SK-N-SH (cell line): Measurements from ENCODE around the gene ZFAND6. TPM values are rescaled to one million over a fixed set of nuclear protein-coding genes. Genes with fewer than 3 reads are reported as not detected.

Source experiments
- CTCF ChIA-PET: fragments of 300-600, 350-600 bp; formaldehyde crosslinking; extraction: SDS; loops from one replicate; lab custom pipeline; 2021; lab: Yijun Ruan, JAX
- POLR2A ChIA-PET: fragments of 350-600 bp; sonication (Branson Sonifier 250); formaldehyde crosslinking; extraction: SDS; loops from one replicate; lab custom pipeline; 2020; ENCODE audit warnings: antibody characterized with exemption, inconsistent platforms; lab: Yijun Ruan, JAX
- DNase-seq: peaks from one replicate; pipeline ENCODE4 v3.0.0; 2012
- H2AFZ ChIP-seq: fragments of 200-600 bp; sonication (generic); 2 replicates; pipeline ENCODE4 v1.8.1; 2016; ENCODE audit warnings: antibody characterized with exemption, mild to moderate bottlenecking, low read depth
- H3F3A ChIP-seq: fragments of 200-600 bp; sonication (generic); replicated peaks from 2 replicates; pipeline ENCODE3; 2016; ENCODE audit warnings: antibody characterized with exemption, mild to moderate bottlenecking; ENCODE audit not compliant: insufficient read depth
- H3K27ac ChIP-seq, 2 experiments: fragments of 200-500 bp in 1 of 2; fragments of 200-600 bp in 1 of 2; sonication (Bioruptor generic) in 1 of 2; sonication (generic), shearing (Covaris generic) in 1 of 2; 2 replicates each; pipeline versions ENCODE4 v1.5.1 to v1.6.1; 2014 to 2016; ENCODE audit warnings: low read depth in 2 of 2, inconsistent platforms in 1 of 2, low read length in 1 of 2, mild to moderate bottlenecking in 1 of 2, mixed read lengths in 1 of 2
- H3K27me3 ChIP-seq: fragments of 200-600 bp; sonication (generic), shearing (Covaris generic); 2 replicates; pipeline ENCODE4 v1.6.1; 2016; ENCODE audit warnings: mixed run types; ENCODE audit not compliant: insufficient read depth
- H3K36me3 ChIP-seq, 2 experiments: fragments of 200-500 bp in 1 of 2; fragments of 200-600 bp in 1 of 2; sonication (Bioruptor generic) in 1 of 2; sonication (generic) in 1 of 2; replicated peaks in 1 of 2; 2 replicates each; pipeline versions ENCODE3 to v1.5.1; 2014 to 2016; ENCODE audit warnings: low read length in 1 of 2, mild to moderate bottlenecking in 1 of 2; ENCODE audit not compliant: insufficient read depth in 2 of 2, control insufficient read depth in 1 of 2
- H3K4me1 ChIP-seq, 2 experiments: fragments of 200-500 bp in 1 of 2; fragments of 200-600 bp in 1 of 2; sonication (Bioruptor generic) in 1 of 2; sonication (generic), shearing (Covaris generic) in 1 of 2; 2 replicates each; pipeline versions ENCODE4 v1.5.1 to v1.6.1; 2014 to 2016; ENCODE audit warnings: low read depth in 1 of 2, low read length in 1 of 2, mixed run types in 1 of 2; ENCODE audit not compliant: insufficient read depth in 2 of 2, control insufficient read depth in 1 of 2
- H3K4me2 ChIP-seq: fragments of 200-600 bp; sonication (generic), shearing (Covaris generic); 2 replicates; pipeline ENCODE4 v1.6.1; 2017; ENCODE audit warnings: mixed run types
- H3K4me3 ChIP-seq, 2 experiments: fragments of 200-500 bp in 1 of 2; fragments of 200-600 bp in 1 of 2; sonication (Bioruptor generic) in 1 of 2; sonication (generic), shearing (Covaris generic) in 1 of 2; 2 replicates each; pipeline versions ENCODE4 v1.5.1 to v1.8.1; 2014 to 2016; ENCODE audit warnings: low read depth in 2 of 2, inconsistent platforms in 1 of 2, low read length in 1 of 2, mild to moderate bottlenecking in 1 of 2, mixed read lengths in 1 of 2, moderate library complexity in 1 of 2
- H3K79me2 ChIP-seq: fragments of 200-600 bp; sonication (generic); 2 replicates; pipeline ENCODE4 v1.8.1; 2017; ENCODE audit warnings: mild to moderate bottlenecking; ENCODE audit not compliant: insufficient read depth
- H3K9ac ChIP-seq: fragments of 200-600 bp; sonication (generic); 2 replicates; pipeline ENCODE4 v1.6.1; 2017; ENCODE audit warnings: mixed run types
- H3K9me2 ChIP-seq: fragments of 200-600 bp; sonication (generic); 2 replicates; pipeline ENCODE4 v1.6.1; 2017; ENCODE audit warnings: mixed run types
- H3K9me3 ChIP-seq: fragments of 200-600 bp; sonication (generic); 2 replicates; pipeline ENCODE4 v1.6.1; 2017; ENCODE audit warnings: mixed run types, mild to moderate bottlenecking, moderate library complexity
- H4K20me1 ChIP-seq: fragments of 200-600 bp; sonication (generic); 2 replicates; pipeline ENCODE4 v1.6.1; 2017; ENCODE audit warnings: mild to moderate bottlenecking, mixed run types; ENCODE audit not compliant: insufficient read depth
- EP300 ChIP-seq, 2 experiments: IDR thresholded peaks; 2 replicates each; pipeline versions ENCODE4 v1.4.0 to v1.6.1; 2012; ENCODE audit warnings: borderline replicate concordance in 1 of 2, low read depth in 1 of 2, low read length in 1 of 2
- EZH2phosphoT487 ChIP-seq: fragments of 200-600 bp; sonication (generic); IDR thresholded peaks from 2 replicates; pipeline ENCODE4 v1.6.1; 2017; ENCODE audit warnings: low read depth, mixed run types, mild to moderate bottlenecking, antibody characterized with exemption, moderate library complexity, borderline replicate concordance
- FOXJ3 ChIP-seq: sonication (generic); formaldehyde crosslinking; IDR thresholded peaks from 2 replicates; pipeline ENCODE4 v1.5.1; 2020; ENCODE audit warnings: mild to moderate bottlenecking, missing genetic modification reagents
- GATA2 ChIP-seq: sonication (generic); formaldehyde crosslinking; IDR thresholded peaks from 2 replicates; pipeline ENCODE4 v1.5.0; 2020; ENCODE audit warnings: mild to moderate bottlenecking, missing genetic modification reagents
- MEF2A ChIP-seq: IDR thresholded peaks from 2 replicates; pipeline ENCODE4 v1.4.0; 2012; ENCODE audit warnings: low read depth, borderline replicate concordance
- MXI1 ChIP-seq: IDR thresholded peaks from 2 replicates; pipeline ENCODE4 v1.6.1; 2012; ENCODE audit warnings: mild to moderate bottlenecking, low read depth, low read length, improper control_type of control experiment
- PBX3 ChIP-seq: IDR thresholded peaks from 2 replicates; pipeline ENCODE4; 2012
- POLR2AphosphoS5 ChIP-seq: IDR thresholded peaks from 2 replicates; pipeline ENCODE4 v1.6.1; 2012; ENCODE audit warnings: low read depth, low read length
- RCOR1 ChIP-seq: fragments of 150-350 bp; IDR thresholded peaks from 2 replicates; pipeline ENCODE4 v1.6.1; 2017; ENCODE audit warnings: antibody characterized with exemption, low read length
- REST ChIP-seq: IDR thresholded peaks from 2 replicates; pipeline ENCODE4 v1.6.1; 2012; ENCODE audit warnings: mild to moderate bottlenecking, low read depth, low read length, moderate library complexity
- SMC3 ChIP-seq: IDR thresholded peaks from 2 replicates; pipeline ENCODE4 v1.6.1; 2012; ENCODE audit warnings: low read depth, low read length, improper control_type of control experiment
- TCF12 ChIP-seq: IDR thresholded peaks from 2 replicates; pipeline ENCODE4 v1.4.0; 2012
- WGBS: methylation state at CpG from one replicate; pipeline ENCODE4 v1.1.6; 2017; ENCODE audit warnings: low lambda C conversion rate; 5-methylcytosine and 5-hydroxymethylcytosine counted together
- polyA plus RNA-seq, 3 experiments: library from polyadenylated mRNA; depleted of rRNA; stranded (reverse); fragments of >200 nt; gene quantifications; 2 replicates each; pipeline ENCODE4 v1.2.3, GENCODE V29; 2012
- TF ChIP-seq, protein P1 (sequence below): IDR thresholded peaks from 2 replicates; pipeline ENCODE4 v1.4.0; 2012; ENCODE audit warnings: low read depth, borderline replicate concordance

ZFAND6 gene
- polyA plus RNA-seq, 1 of the 3 experiments (the other 2 are of a cell fraction): 90.1 TPM

- H3K9me3 ChIP-seq: no peaks in the 10 kb centered on the region
- peaks cover 84% of the 10 kb centered on the region for H3K79me2 ChIP-seq
- CTCF ChIA-PET: interaction anchor here (0.5 to 1.5 kb wide), 2 partner anchors 9 to 243 kb away, joined by 3 read pairs; partner anchors contain the start of gene ZFAND6
- WGBS: 84% methylated on average over 11 of the region's 11 CpGs
- H3K27ac ChIP-seq: peak overlapping the region in 1 of 2 experiments; percentile 0; a peak in 2 of 4 replicates
- peak; percentile 41; the same call in 1 of the 2 replicates for TF ChIP-seq TCF12
- no peak for TF ChIP-seq FOXJ3 (CRISPR knock-in tag)
- no peaks in the 10 kb centered on the region for H3K27me3 ChIP-seq
- POLR2A ChIA-PET: no interaction called here
- H4K20me1 ChIP-seq: no peaks in the 10 kb centered on the region; the same call in 1 of the 2 replicates
- DNase-seq: no peak
- no peaks in the 10 kb centered on the region for H3K9me2 ChIP-seq
- H3F3A ChIP-seq: peaks cover 26% of the 10 kb centered on the region
- H3K36me3 ChIP-seq: no peaks in the 10 kb centered on the region
- peaks cover 11 to 19% of the 10 kb centered on the region in 2 experiments for H3K4me1 ChIP-seq
- no peak overlapping the region for H3K4me2 ChIP-seq
- H3K9ac ChIP-seq: no peak overlapping the region
- no peak overlapping the region for H3K4me3 ChIP-seq
- no peak overlapping the region for H2AFZ ChIP-seq
Observed at GRCh38 chr15:80068578-80068977, 9.1 kb downstream of the ZFAND6 start.

- peak overlapping the region in 1 of 2 experiments; percentile 27; a peak in 1 of 4 replicates for H3K4me3 ChIP-seq
- no peak for DNase-seq
- peak overlapping the region; percentile 53 for H3K4me2 ChIP-seq
Observed at GRCh38 chr15:80070840-80071239, 11.4 kb downstream of the ZFAND6 start.

More at GRCh38 chr15:80070840-80071239, 11.4 kb downstream of the ZFAND6 start:
- Histone ChIP-seq H3K9me2 (no peaks in the 10 kb centered on the region), H3K27ac (peak overlapping the region; percentile 15 to 34; a peak in 2 of 4 replicates), H4K20me1 (peaks cover 14% of the 10 kb centered on the region; the same call in 1 of the 2 replicates), H3K27me3 (no peaks in the 10 kb centered on the region), H3K4me1 (peaks cover 12 to 25% of the 10 kb centered on the region in 2 experiments), H3K9ac (peak overlapping the region; percentile 6; the same call in 1 of the 2 replicates), H3F3A (peaks cover 26% of the 10 kb centered on the region), H3K9me3 (0 out of 2 replicates have a peak, but pooled peaks cover 5% of the 10 kb centered on the region), H3K79me2 (peaks cover 84% of the 10 kb centered on the region), H2AFZ (peak overlapping the region; percentile 9; the same call in 1 of the 2 replicates), H3K36me3 (peaks cover 0 to 3% of the 10 kb centered on the region in 2 experiments)
- ChIA-PET CTCF (no interaction called here), POLR2A (no interaction called here)
- TF ChIP-seq EZH2phosphoT487 (no peak), SMC3 (no peak), MEF2A (no peak), REST (no peak), PBX3 (no peak), MXI1 (no peak), EP300 (IDR thresholded peaks at IDR 0.05; ENCODE audit: borderline replicate concordance in 1 of 2, low read depth in 1 of 2, low read length in 1 of 2) (no peak), RCOR1 (no peak), GATA2 (no peak), POLR2AphosphoS5 (no peak)
- TF ChIP-seq, protein P1, sequence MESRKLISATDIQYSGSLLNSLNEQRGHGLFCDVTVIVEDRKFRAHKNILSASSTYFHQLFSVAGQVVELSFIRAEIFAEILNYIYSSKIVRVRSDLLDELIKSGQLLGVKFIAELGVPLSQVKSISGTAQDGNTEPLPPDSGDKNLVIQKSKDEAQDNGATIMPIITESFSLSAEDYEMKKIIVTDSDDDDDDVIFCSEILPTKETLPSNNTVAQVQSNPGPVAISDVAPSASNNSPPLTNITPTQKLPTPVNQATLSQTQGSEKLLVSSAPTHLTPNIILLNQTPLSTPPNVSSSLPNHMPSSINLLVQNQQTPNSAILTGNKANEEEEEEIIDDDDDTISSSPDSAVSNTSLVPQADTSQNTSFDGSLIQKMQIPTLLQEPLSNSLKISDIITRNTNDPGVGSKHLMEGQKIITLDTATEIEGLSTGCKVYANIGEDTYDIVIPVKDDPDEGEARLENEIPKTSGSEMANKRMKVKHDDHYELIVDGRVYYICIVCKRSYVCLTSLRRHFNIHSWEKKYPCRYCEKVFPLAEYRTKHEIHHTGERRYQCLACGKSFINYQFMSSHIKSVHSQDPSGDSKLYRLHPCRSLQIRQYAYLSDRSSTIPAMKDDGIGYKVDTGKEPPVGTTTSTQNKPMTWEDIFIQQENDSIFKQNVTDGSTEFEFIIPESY: no peak
